ENCODE measurements around the gene MED13L.

GRCh38 chr12:116200812-116201211 is 76.7 kb downstream of the MED13L start:
- TF ChIP-seq CTCF (IDR thresholded peaks at IDR 0.05) (no peak), POLR2A (IDR thresholded peaks at IDR 0.05) (no peak)

Measured in heart left ventricle (tissue), 13 donors.